Measurements from ENCODE around the gene ARHGEF16.

ARHGEF16 gene

DNA sequence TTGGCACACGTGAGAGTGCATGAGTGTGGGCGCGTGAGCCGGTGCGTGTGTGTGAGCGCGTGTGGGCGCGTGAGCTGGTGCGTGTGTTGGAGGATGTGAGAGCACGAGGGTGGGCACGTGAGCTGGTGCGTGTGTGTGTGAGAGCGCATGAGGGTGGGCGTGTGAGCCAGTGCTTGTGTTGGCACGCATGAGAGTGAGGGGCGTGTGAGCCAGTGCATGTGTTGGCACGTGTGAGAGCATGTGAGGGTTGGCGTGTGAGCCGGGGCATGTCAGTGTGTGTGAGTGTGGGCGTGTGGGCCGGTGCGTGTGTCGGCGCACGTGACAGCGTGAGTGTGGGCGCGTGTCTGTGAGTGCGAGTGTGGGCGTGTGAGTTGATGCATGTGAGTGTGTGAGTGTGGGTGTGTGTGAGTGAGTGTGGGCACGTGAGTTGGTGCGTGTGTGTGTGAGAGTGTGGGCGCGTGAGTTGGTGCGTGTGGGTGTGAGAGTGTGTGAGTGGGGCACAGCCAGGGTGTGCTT, 45.7 kb upstream of the ARHGEF16 start:
- H3K27ac Mint-ChIP-seq: no peak overlapping the region
- no peak for DNase-seq
- peaks cover 14% of the 10 kb centered on the region for H3K4me1 Mint-ChIP-seq
- H3K9me3 Mint-ChIP-seq: no peaks in the 10 kb centered on the region
- TF ChIP-seq CTCF (IDR thresholded peaks at IDR 0.05): no peak
- H3K27me3 Mint-ChIP-seq (ENCODE audit: low read depth, poor library complexity): peaks cover 23% of the 10 kb centered on the region
- H3K36me3 Mint-ChIP-seq (ENCODE audit: low read depth): no peaks in the 10 kb centered on the region
- H3K4me3 Mint-ChIP-seq: no peak overlapping the region

DNA sequence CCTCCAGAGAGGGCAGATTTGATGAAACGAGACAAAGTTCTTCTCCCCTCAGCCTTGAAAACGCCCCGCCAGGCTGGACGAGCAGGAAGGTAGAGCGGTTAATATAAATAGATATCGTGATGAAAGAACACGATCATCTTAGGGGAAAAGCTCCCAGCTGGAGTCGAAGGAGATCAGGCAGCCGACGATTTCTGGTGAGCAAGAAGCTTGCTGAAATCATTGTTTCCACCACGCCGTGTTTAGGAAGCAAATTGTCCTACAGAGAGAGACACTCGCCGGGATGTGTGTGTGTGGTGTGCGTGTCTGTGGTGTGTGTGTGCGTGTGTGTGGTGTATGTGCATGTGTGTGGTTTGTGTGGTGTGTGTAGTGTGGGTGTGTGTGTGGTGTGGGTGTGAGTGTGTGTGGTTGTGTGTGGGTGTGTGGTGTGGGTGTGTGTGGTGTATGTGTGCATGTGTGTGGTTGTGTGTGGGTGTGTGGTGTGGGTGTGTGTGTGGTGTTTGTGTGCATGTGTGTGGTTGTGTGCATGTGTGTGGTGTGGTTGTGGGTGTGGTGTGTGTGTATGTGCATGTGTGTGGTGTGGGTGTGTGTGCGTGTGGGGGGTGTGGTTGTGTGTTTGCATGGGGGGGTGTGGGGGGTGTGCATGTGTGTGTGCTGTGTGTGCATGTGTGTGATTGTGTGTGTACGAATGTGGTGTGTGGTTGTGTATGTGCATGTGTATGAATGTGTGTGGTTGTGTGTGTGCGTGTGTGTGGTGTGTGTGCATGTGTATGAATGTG, 44.9 kb upstream of the ARHGEF16 start:
- no peak for DNase-seq
- TF ChIP-seq CTCF (IDR thresholded peaks at IDR 0.05): no peak
- Mint-ChIP-seq H3K27me3 (ENCODE audit: low read depth, poor library complexity) (peaks cover 21% of the 10 kb centered on the region), H3K4me1 (peaks cover 12% of the 10 kb centered on the region), H3K9me3 (no peaks in the 10 kb centered on the region), H3K4me3 (no peak overlapping the region), H3K36me3 (ENCODE audit: low read depth) (no peaks in the 10 kb centered on the region), H3K27ac (no peak overlapping the region)

- Mint-ChIP-seq H3K27me3 (ENCODE audit: low read depth, poor library complexity) (peaks cover 23% of the 10 kb centered on the region), H3K36me3 (ENCODE audit: low read depth) (no peaks in the 10 kb centered on the region), H3K4me1 (peaks cover 19% of the 10 kb centered on the region), H3K4me3 (no peak overlapping the region), H3K9me3 (no peaks in the 10 kb centered on the region), H3K27ac (no peak overlapping the region)
- peak; percentile 59 for TF ChIP-seq CTCF (IDR thresholded peaks at IDR 0.05)
- DNase-seq: peak; percentile 72
Observed at GRCh38 chr1:3410142-3410925, 44.1 kb upstream of the ARHGEF16 start.

GRCh38 chr1:3411806-3412205, 42.7 kb upstream of the ARHGEF16 start:
- peaks cover 14% of the 10 kb centered on the region for H3K4me1 Mint-ChIP-seq

DNA sequence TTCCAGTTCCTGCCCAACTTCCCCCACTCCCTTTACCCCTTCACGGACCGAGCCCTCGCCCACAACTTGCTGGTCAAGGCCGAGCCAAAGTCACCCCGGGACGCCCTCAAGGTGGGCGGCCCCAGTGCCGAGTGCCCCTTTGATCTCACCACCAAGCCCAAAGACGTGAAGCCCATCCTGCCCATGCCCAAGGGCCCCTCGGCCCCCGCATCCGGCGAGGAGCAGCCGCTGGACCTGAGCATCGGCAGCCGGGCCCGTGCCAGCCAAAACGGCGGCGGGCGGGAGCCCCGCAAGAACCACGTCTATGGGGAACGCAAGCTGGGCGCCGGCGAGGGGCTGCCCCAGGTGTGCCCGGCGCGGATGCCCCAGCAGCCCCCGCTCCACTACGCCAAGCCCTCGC, 42.1 kb upstream of the ARHGEF16 start:
- no peak for TF ChIP-seq CTCF (IDR thresholded peaks at IDR 0.05)
- Mint-ChIP-seq H3K27ac (no peak overlapping the region), H3K36me3 (ENCODE audit: low read depth) (no peaks in the 10 kb centered on the region), H3K9me3 (peaks cover 6% of the 10 kb centered on the region), H3K4me3 (no peak overlapping the region), H3K27me3 (ENCODE audit: low read depth, poor library complexity) (peaks cover 14% of the 10 kb centered on the region), H3K4me1 (peaks cover 14% of the 10 kb centered on the region)
- no peak for DNase-seq

More at GRCh38 chr1:3411806-3412205, 42.7 kb upstream of the ARHGEF16 start:
- Mint-ChIP-seq H3K27ac (no peak overlapping the region), H3K27me3 (ENCODE audit: low read depth, poor library complexity) (peaks cover 14% of the 10 kb centered on the region), H3K9me3 (no peaks in the 10 kb centered on the region), H3K36me3 (ENCODE audit: low read depth) (no peaks in the 10 kb centered on the region), H3K4me3 (no peak overlapping the region)
- TF ChIP-seq CTCF (IDR thresholded peaks at IDR 0.05): no peak
- no peak for DNase-seq

Measured in nephron progenitor cell (in vitro differentiated cells).